GM20000 (cell line): Measurements from ENCODE around the gene TNFRSF4.
"Not testable (repeated sequence)": the region's sequence is repeated elsewhere in the genome, so short reads cannot be mapped to it uniquely, and the experiment has no call there.

Experiments used
- DNase-seq: peaks from one replicate; pipeline ENCODE4 v3.0.0; 2012; ENCODE audit warnings: low spot score
- TF ChIP-seq, protein P1 (sequence below): IDR thresholded peaks from 2 replicates; pipeline ENCODE4 v1.5.1; 2012; ENCODE audit warnings: mild to moderate bottlenecking, control low read depth; ENCODE audit errors: extremely low read depth, missing control alignments

TNFRSF4 gene

DNA sequence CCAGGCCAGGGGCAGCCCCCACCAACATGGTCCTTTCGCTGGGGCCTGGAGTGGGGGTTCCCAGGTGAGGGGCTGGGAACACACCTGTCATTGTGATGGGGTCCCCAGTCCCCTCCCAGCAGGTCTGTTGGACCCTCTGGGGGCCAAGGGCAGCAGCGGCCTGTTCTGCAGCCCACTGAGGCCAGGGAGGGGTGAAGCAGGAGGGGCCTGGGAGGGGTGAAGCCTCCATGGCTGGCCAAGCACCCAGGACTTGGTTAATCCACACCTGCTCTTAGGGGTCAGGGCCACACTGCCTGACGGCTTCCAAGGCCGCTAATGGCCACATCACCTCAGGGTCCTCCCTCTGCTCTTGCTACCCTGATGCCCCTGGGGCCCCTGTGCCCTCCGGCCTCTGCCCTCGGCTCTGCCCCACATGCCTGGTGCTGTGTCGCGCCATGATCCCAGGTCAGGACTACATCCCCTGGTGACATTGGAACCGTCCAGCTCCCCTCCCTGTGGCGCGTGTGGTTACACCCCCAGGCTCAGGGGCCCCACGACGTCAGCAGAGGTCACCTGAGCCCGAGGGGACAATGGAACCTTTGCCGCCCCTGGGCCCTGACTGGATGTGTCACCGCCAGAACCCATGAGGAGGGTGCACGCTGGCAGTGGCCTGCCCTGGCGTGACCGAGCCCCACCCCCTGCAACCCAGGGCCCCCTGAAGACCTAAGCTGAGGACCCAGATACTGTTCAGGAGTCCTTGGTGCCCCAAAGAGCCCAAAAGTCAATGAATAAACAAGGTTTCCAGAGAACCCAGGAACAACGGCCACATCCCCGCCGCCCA is 14.6 kb downstream of the TNFRSF4 start:
- TF ChIP-seq, protein P1, sequence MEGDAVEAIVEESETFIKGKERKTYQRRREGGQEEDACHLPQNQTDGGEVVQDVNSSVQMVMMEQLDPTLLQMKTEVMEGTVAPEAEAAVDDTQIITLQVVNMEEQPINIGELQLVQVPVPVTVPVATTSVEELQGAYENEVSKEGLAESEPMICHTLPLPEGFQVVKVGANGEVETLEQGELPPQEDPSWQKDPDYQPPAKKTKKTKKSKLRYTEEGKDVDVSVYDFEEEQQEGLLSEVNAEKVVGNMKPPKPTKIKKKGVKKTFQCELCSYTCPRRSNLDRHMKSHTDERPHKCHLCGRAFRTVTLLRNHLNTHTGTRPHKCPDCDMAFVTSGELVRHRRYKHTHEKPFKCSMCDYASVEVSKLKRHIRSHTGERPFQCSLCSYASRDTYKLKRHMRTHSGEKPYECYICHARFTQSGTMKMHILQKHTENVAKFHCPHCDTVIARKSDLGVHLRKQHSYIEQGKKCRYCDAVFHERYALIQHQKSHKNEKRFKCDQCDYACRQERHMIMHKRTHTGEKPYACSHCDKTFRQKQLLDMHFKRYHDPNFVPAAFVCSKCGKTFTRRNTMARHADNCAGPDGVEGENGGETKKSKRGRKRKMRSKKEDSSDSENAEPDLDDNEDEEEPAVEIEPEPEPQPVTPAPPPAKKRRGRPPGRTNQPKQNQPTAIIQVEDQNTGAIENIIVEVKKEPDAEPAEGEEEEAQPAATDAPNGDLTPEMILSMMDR = no peak
- DNase-seq = no peak

DNA sequence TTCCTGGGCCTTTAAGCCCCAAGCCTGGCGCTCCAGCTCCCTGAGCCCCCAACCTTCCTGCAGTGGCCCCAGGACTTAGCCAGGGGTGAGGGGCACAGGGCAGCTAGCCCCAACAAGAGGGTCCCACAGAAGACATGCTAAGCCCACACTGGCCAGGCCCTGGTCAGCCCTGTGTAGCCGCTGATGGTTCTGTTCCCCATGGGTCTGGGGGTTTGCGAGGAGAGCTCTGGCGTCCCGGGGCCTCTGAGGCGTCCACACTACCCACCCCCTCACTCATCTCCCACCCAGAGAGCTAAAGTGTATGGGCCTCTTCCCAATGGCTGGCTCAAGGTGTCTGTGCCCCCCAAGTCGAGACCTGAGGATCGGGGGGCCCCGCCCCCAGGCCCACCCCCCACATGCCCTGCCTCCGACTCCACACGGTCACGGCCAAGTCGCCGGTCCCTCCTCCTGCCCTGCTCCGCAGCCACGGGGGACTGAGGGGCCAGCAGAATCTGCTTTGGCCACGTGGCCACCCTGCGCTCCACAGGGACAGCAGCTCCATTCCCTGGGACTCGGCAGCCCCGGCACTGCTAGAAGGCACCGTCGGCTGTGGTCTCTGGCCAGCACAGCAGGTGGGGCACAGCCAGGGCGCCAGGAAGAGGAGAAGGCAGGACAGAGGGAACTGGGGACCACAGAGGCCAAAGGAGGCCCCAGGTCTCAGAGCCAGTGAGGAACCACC is 15.4 kb downstream of the TNFRSF4 start:
- DNase-seq = no peak
- TF ChIP-seq, protein P1 = no peak

DNA sequence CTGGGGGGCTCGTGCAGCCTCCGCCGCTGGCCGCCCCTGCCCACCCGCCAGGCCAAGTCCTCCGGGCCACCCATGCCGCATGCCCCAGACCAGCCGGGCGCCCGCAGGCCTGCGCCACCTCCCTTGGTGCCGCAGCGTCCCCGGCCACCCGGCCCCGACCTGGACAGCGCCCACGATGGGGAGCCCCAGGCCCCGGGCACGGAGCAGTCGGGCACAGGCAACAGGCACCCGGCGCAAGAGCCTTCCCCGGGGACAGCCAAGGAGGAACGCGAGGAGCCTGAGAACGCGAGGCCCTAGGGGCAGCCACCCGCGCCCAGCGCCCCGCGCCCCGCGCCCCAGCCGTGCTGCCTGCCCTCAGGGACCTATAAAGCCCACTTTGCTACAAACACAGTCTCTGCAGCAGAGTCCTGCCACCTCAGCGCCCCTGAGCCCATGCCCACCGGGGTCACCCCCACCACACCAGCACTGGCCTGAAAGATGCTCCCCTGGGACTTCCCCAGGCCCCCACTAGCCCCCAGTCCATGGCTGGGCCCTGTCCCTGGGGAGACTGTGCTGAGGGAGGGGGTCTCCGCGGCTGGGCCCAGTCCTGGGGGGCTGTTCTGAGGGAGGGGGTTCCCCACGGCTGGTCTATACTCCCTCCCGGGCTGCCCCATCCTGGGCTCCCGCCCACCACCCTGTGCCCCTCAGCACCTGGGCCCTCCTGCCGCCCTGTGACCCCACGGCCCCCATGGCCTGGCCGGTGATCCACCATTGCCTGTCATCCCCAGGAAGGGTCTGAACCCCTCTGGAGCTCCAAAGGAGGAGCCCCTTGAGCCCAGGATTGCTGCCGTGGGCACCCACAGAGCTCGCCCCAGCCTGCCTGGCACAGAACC is 16.2 kb downstream of the TNFRSF4 start:
- TF ChIP-seq, protein P1 = no peak
- no peak for DNase-seq

DNA sequence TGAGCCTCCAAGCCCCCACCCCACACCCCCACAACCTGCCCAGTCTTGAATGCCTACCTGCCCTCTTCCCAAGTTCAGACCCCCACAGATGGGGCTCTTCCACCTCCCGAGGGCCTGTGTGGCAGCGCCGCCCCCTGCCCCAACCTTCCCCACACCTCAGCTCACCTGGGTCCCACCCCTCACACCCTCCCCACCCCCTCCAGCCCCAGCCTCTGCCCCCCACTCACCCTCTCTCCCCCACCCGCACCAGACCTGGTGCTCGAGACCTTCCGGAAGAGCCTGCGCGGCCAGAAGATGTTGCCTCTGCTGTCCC is 16.8 kb downstream of the TNFRSF4 start:
- DNase-seq = no peak
- TF ChIP-seq, protein P1 = no peak

DNA sequence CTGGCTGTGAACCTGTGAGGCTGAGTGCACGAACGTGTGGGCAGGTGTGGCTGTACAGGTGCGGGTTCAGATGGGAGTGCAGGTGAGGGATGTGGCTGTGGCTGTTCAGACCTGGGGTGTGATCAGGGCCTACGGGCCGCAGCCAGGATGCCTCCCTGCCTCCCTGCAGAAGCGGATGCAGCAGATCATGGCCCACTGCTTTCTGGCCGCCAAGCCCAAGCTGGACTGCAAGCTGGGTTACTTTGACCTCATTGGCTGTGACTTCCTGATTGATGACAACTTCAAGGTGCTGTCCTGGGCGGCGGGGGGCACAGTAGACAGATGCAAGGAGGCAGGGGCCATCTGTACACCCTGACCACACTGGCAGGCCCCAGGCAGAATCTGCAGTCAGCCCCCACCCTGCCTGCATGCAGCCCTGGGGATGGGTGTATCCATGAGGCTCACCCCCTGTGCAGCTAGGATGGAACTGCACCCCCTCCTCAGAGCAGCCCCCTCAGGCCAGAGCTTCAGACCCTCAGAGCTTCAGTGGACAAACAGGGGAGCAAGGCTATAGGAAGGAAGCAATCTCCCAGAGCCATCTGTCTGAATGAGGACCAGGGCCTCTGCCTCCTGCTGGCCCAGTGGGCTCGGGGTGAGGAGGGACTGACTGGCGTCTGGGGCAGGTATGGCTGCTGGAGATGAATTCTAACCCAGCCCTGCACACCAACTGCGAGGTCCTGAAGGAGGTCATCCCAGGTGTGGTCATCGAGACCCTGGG is 17.3 kb downstream of the TNFRSF4 start:
- TF ChIP-seq, protein P1 = no peak
- DNase-seq = no peak

DNA sequence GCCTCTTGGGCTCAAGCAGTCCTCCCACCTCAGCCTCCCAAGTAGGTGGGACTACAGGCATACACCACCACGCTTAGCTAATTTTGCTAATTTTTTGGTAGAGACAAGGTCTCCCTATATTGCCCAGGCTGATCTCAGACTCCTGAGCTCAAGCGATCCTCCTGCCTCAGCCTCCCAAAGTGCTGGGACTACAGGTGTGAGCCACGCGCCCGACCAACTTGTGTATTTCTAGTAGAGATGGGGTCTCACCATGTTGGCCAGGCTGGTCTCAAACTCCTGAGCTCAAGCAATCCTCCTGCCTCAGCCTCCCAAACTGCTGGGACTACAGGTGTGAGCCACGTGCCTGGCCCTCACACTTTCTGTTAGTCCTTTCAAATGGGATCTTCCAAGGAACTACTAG is 18.2 kb downstream of the TNFRSF4 start:
- DNase-seq = not testable (repeated sequence)

DNA sequence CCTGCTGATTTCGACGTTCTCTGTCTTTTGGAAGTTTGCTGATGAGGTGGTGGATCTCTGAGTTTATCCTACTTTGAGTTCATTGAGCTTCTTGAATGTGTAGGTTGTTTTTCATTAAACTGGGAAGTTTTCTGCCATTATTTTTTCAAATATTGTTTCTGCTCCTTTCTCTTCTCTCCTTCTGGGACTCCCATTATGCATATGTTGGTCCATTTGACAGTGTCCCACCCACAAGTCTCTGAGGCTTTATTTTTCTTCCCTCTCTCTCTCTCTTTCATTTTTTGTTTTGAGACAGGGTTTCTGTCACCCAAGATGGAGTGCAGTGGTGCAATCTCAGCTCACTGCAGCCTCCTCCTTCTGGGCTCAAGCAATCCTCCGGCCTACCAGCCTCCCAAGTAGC is 19.2 kb downstream of the TNFRSF4 start:
- no peak for DNase-seq
- TF ChIP-seq, protein P1 = no peak
